HEK293 (cell line): ENCODE measurements around the gene VIPR2.

ENCODE experiments used
- CTCF ChIA-PET: fragments of 350-600 bp; formaldehyde crosslinking; extraction: SDS; loops from one replicate; lab custom pipeline; 2021; ENCODE audit warnings: antibody characterized with exemption; lab: Yijun Ruan, JAX
- POLR2A ChIA-PET: fragments of 300-600 bp; formaldehyde crosslinking; extraction: SDS; loops from one replicate; lab custom pipeline; 2020; ENCODE audit warnings: antibody characterized with exemption, inconsistent platforms; lab: Yijun Ruan, JAX
- H3K27ac ChIP-seq: fragments of 200-500 bp; sonication (Bioruptor generic); 2 replicates; pipeline ENCODE4 v1.5.1; 2014; ENCODE audit warnings: low read depth, low read length, control low read depth, inconsistent platforms; ENCODE audit errors: extremely low read depth
- H3K36me3 ChIP-seq, 2 experiments: fragments of 200-500 bp in 1 of 2; sonication (Bioruptor generic) in 1 of 2; 1 replicate in 1 of 2; 2 replicates in 1 of 2; pipeline ENCODE4 v1.5.1; 2014 to 2017; ENCODE audit warnings: inconsistent platforms in 2 of 2, low read length in 2 of 2; ENCODE audit not compliant: control insufficient read depth in 2 of 2, insufficient read depth in 1 of 2
- H3K4me1 ChIP-seq: fragments of 200-500 bp; sonication (Bioruptor generic); 2 replicates; pipeline ENCODE4 v1.5.1; 2014; ENCODE audit warnings: mild to moderate bottlenecking, low read length, inconsistent platforms; ENCODE audit not compliant: control insufficient read depth, insufficient read depth
- H3K4me3 ChIP-seq: 2 replicates; pipeline ENCODE4 v1.5.1; 2011; ENCODE audit warnings: low read depth, mild to moderate bottlenecking, control low read depth, low read length, moderate library complexity
- H3K9me3 ChIP-seq: fragments of 200-500 bp; sonication (Bioruptor generic); 2 replicates; pipeline ENCODE4 v1.5.1; 2014; ENCODE audit warnings: low read depth, low read length, inconsistent platforms; ENCODE audit not compliant: control insufficient read depth, insufficient read depth
- BCL11A ChIP-seq: fragments of 450-650 bp; formaldehyde crosslinking; IDR thresholded peaks from 2 replicates; pipeline ENCODE4 v1.5.1; 2016; ENCODE audit warnings: low read depth, missing biosample characterization, missing genetic modification characterization
- GFI1B ChIP-seq: fragments of 450-650 bp; formaldehyde crosslinking; IDR thresholded peaks from 2 replicates; pipeline ENCODE4 v1.5.1; 2016; ENCODE audit warnings: missing biosample characterization, missing genetic modification characterization
- GLIS1 ChIP-seq: fragments of 450-650 bp; formaldehyde crosslinking; IDR thresholded peaks from 2 replicates; pipeline ENCODE4 v1.5.1; 2016; ENCODE audit warnings: missing biosample characterization, missing genetic modification characterization
- HOXA7 ChIP-seq: sonication (generic); formaldehyde crosslinking; IDR thresholded peaks from 2 replicates; pipeline ENCODE4 v1.8.1; 2022; ENCODE audit warnings: missing genetic modification reagents, borderline replicate concordance
- HOXC10 ChIP-seq: sonication (generic); formaldehyde crosslinking; IDR thresholded peaks from 2 replicates; pipeline ENCODE4 v1.8.1; 2023; ENCODE audit warnings: mild to moderate bottlenecking, missing genetic modification reagents
- KLF10 ChIP-seq: fragments of 450-650 bp; IDR thresholded peaks from 2 replicates; pipeline ENCODE4 v1.5.1; 2018; ENCODE audit warnings: missing biosample characterization, mild to moderate bottlenecking, missing genetic modification characterization
- KLF7 ChIP-seq: fragments of 450-650 bp; formaldehyde crosslinking; IDR thresholded peaks from 2 replicates; pipeline ENCODE4 v1.5.1; 2016; ENCODE audit warnings: missing biosample characterization, missing genetic modification characterization, borderline replicate concordance
- MEIS1 ChIP-seq: sonication (generic); formaldehyde crosslinking; IDR thresholded peaks from 2 replicates; pipeline ENCODE4 v1.8.1; 2022; ENCODE audit warnings: missing genetic modification reagents, mild to moderate bottlenecking, borderline replicate concordance
- REPIN1 ChIP-seq: fragments of 450-650 bp; formaldehyde crosslinking; IDR thresholded peaks from 2 replicates; pipeline ENCODE4 v1.5.1; 2017; ENCODE audit warnings: missing biosample characterization, missing genetic modification characterization, low read depth
- SALL2 ChIP-seq: fragments of 450-650 bp; formaldehyde crosslinking; IDR thresholded peaks from 2 replicates; pipeline ENCODE4 v1.5.0; 2017; ENCODE audit warnings: missing biosample characterization, mild to moderate bottlenecking, missing genetic modification characterization, borderline replicate concordance
- SETDB1 ChIP-seq: IDR thresholded peaks from one replicate; pipeline ENCODE4 v1.6.1; 2017; ENCODE audit warnings: mild to moderate bottlenecking, low read length, moderate library complexity, mixed read lengths; ENCODE audit not compliant: insufficient read length
- YY2 ChIP-seq: fragments of 450-650 bp; formaldehyde crosslinking; IDR thresholded peaks from 2 replicates; pipeline ENCODE4 v1.5.1; 2016; ENCODE audit warnings: missing biosample characterization, missing genetic modification characterization
- ZBTB21 ChIP-seq: fragments of 450-650 bp; formaldehyde crosslinking; IDR thresholded peaks from 2 replicates; pipeline ENCODE4 v1.5.1; 2017; ENCODE audit warnings: missing biosample characterization, missing genetic modification characterization
- ZBTB7A ChIP-seq: fragments of 450-650 bp; formaldehyde crosslinking; IDR thresholded peaks from 2 replicates; pipeline ENCODE4 v1.5.1; 2016; ENCODE audit warnings: low read depth, missing biosample characterization, missing genetic modification characterization
- ZFP37 ChIP-seq: fragments of 450-650 bp; formaldehyde crosslinking; IDR thresholded peaks from 2 replicates; pipeline ENCODE4 v1.5.1; 2016; ENCODE audit warnings: missing biosample characterization, missing genetic modification characterization
- ZFP69B ChIP-seq: fragments of 450-650 bp; formaldehyde crosslinking; IDR thresholded peaks from 2 replicates; pipeline ENCODE4 v1.5.1; 2016; ENCODE audit warnings: missing biosample characterization, missing genetic modification characterization
- ZNF155 ChIP-seq: fragments of 450-650 bp; formaldehyde crosslinking; IDR thresholded peaks from 2 replicates; pipeline ENCODE4 v1.5.1; 2016; ENCODE audit warnings: missing biosample characterization, missing genetic modification characterization
- ZNF202 ChIP-seq: fragments of 450-650 bp; formaldehyde crosslinking; IDR thresholded peaks from 2 replicates; pipeline ENCODE4 v1.5.1; 2016; ENCODE audit warnings: missing biosample characterization, missing genetic modification characterization, borderline replicate concordance
- ZNF223 ChIP-seq: fragments of 450-650 bp; formaldehyde crosslinking; IDR thresholded peaks from 2 replicates; pipeline ENCODE4 v1.5.1; 2016; ENCODE audit warnings: missing biosample characterization, missing genetic modification characterization
- ZNF473 ChIP-seq: fragments of 450-650 bp; formaldehyde crosslinking; IDR thresholded peaks from 2 replicates; pipeline ENCODE4 v1.5.1; 2017; ENCODE audit warnings: missing biosample characterization, missing genetic modification characterization
- ZNF514 ChIP-seq: fragments of 450-650 bp; formaldehyde crosslinking; IDR thresholded peaks from 2 replicates; pipeline ENCODE4 v1.5.1; 2016; ENCODE audit warnings: missing biosample characterization, missing genetic modification characterization
- ZNF555 ChIP-seq: fragments of 450-650 bp; formaldehyde crosslinking; conservative IDR thresholded peaks from 2 replicates; pipeline ENCODE4 v1.5.1; 2017; ENCODE audit warnings: missing biosample characterization, mild to moderate bottlenecking, missing genetic modification characterization, inconsistent platforms
- ZNF561 ChIP-seq: fragments of 450-650 bp; IDR thresholded peaks from 2 replicates; pipeline ENCODE4 v1.5.1; 2018; ENCODE audit warnings: missing biosample characterization, missing genetic modification characterization, borderline replicate concordance
- ZNF600 ChIP-seq: fragments of 450-650 bp; formaldehyde crosslinking; IDR thresholded peaks from 2 replicates; pipeline ENCODE4 v1.5.1; 2016; ENCODE audit warnings: missing biosample characterization, missing genetic modification characterization
- ZNF654 ChIP-seq: fragments of 450-650 bp; formaldehyde crosslinking; IDR thresholded peaks from 2 replicates; pipeline ENCODE4 v1.5.1; 2016; ENCODE audit warnings: low read depth, missing biosample characterization, missing genetic modification characterization
- ZNF704 ChIP-seq: fragments of 450-650 bp; formaldehyde crosslinking; IDR thresholded peaks from 2 replicates; pipeline ENCODE4 v1.5.1; 2016; ENCODE audit warnings: missing biosample characterization, missing genetic modification characterization
- ZNF785 ChIP-seq: fragments of 450-650 bp; formaldehyde crosslinking; IDR thresholded peaks from 2 replicates; pipeline ENCODE4 v1.5.1; 2016; ENCODE audit warnings: missing biosample characterization, missing genetic modification characterization
- ZSCAN4 ChIP-seq: fragments of 450-650 bp; formaldehyde crosslinking; IDR thresholded peaks from 2 replicates; pipeline ENCODE4 v1.5.1; 2017; ENCODE audit warnings: missing biosample characterization, missing genetic modification characterization
- TF ChIP-seq, protein P1 (sequence below): fragments of 450-650 bp; formaldehyde crosslinking; IDR thresholded peaks from 2 replicates; pipeline ENCODE4 v1.5.1; 2016; ENCODE audit warnings: missing biosample characterization, missing genetic modification characterization
- TF ChIP-seq, protein P2 (sequence below): fragments of 450-650 bp; formaldehyde crosslinking; IDR thresholded peaks from 2 replicates; pipeline ENCODE4 v1.5.1; 2017; ENCODE audit warnings: missing biosample characterization, missing genetic modification characterization
- TF ChIP-seq, protein P3 (sequence below): fragments of 450-650 bp; formaldehyde crosslinking; IDR thresholded peaks from 2 replicates; pipeline ENCODE4 v1.5.1; 2016; ENCODE audit warnings: missing biosample characterization, missing genetic modification characterization

Gene VIPR2

GRCh38 chr7:159118623-159119022, 26.0 kb downstream of the VIPR2 start:
- no peak overlapping the region for H3K4me3 ChIP-seq
- TF ChIP-seq ZNF555 (no peak), ZNF223 (no peak), ZBTB21 (tag by site-specific recombination) (no peak), ZNF473 (tag by site-specific recombination) (no peak), ZNF561 (tag by site-specific recombination) (no peak), SALL2 (tag by site-specific recombination) (no peak), ZSCAN4 (no peak), BCL11A (tag by site-specific recombination) (no peak), ZNF704 (tag by site-specific recombination) (no peak), KLF10 (tag by site-specific recombination) (no peak), ZFP37 (tag by site-specific recombination) (no peak), HOXC10 (CRISPR knock-in tag) (no peak)
- TF ChIP-seq, protein P1, sequence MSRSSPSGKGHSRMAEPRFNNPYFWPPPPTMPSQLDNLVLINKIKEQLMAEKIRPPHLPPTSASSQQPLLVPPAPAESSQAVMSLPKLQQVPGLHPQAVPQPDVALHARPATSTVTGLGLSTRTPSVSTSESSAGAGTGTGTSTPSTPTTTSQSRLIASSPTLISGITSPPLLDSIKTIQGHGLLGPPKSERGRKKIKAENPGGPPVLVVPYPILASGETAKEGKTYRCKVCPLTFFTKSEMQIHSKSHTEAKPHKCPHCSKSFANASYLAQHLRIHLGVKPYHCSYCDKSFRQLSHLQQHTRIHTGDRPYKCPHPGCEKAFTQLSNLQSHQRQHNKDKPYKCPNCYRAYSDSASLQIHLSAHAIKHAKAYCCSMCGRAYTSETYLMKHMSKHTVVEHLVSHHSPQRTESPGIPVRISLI (tag by site-specific recombination), result no peak
- H3K36me3 ChIP-seq, result no peaks in the 10 kb centered on the region
- CTCF ChIA-PET, result no interaction called here
- H3K9me3 ChIP-seq, result no peaks in the 10 kb centered on the region
- H3K4me1 ChIP-seq, result no peaks in the 10 kb centered on the region
- POLR2A ChIA-PET, result no interaction called here
- no peak overlapping the region for H3K27ac ChIP-seq

GRCh38 chr7:159118197-159118595, 26.5 kb downstream of the VIPR2 start:
- TF ChIP-seq GFI1B (no peak), ZNF785 (tag by site-specific recombination) (no peak), SALL2 (tag by site-specific recombination) (no peak), ZNF600 (tag by site-specific recombination) (no peak), KLF7 (tag by site-specific recombination) (no peak), ZNF654 (tag by site-specific recombination) (no peak), ZNF514 (tag by site-specific recombination) (no peak), SETDB1 (no peak), REPIN1 (tag by site-specific recombination) (no peak), ZBTB7A (tag by site-specific recombination) (no peak), ZFP69B (tag by site-specific recombination) (no peak), ZNF202 (tag by site-specific recombination) (no peak), YY2 (no peak), ZNF155 (tag by site-specific recombination) (no peak), MEIS1 (CRISPR knock-in tag) (no peak), HOXA7 (CRISPR knock-in tag) (no peak), GLIS1 (tag by site-specific recombination) (no peak)
- TF ChIP-seq, protein P2, sequence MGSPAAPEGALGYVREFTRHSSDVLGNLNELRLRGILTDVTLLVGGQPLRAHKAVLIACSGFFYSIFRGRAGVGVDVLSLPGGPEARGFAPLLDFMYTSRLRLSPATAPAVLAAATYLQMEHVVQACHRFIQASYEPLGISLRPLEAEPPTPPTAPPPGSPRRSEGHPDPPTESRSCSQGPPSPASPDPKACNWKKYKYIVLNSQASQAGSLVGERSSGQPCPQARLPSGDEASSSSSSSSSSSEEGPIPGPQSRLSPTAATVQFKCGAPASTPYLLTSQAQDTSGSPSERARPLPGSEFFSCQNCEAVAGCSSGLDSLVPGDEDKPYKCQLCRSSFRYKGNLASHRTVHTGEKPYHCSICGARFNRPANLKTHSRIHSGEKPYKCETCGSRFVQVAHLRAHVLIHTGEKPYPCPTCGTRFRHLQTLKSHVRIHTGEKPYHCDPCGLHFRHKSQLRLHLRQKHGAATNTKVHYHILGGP (tag by site-specific recombination), result no peak
- TF ChIP-seq, protein P3, sequence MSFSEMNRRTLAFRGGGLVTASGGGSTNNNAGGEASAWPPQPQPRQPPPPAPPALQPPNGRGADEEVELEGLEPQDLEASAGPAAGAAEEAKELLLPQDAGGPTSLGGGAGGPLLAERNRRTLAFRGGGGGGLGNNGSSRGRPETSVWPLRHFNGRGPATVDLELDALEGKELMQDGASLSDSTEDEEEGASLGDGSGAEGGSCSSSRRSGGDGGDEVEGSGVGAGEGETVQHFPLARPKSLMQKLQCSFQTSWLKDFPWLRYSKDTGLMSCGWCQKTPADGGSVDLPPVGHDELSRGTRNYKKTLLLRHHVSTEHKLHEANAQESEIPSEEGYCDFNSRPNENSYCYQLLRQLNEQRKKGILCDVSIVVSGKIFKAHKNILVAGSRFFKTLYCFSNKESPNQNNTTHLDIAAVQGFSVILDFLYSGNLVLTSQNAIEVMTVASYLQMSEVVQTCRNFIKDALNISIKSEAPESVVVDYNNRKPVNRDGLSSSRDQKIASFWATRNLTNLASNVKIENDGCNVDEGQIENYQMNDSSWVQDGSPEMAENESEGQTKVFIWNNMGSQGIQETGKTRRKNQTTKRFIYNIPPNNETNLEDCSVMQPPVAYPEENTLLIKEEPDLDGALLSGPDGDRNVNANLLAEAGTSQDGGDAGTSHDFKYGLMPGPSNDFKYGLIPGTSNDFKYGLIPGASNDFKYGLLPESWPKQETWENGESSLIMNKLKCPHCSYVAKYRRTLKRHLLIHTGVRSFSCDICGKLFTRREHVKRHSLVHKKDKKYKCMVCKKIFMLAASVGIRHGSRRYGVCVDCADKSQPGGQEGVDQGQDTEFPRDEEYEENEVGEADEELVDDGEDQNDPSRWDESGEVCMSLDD (tag by site-specific recombination), result no peak
- Histone ChIP-seq H3K4me3 (no peak overlapping the region), H3K9me3 (no peaks in the 10 kb centered on the region), H3K27ac (no peak overlapping the region), H3K4me1 (no peaks in the 10 kb centered on the region), H3K36me3 (no peaks in the 10 kb centered on the region)
- POLR2A ChIA-PET, result no interaction called here
- CTCF ChIA-PET, result no interaction called here
